ENCODE data around the gene RGR.

DNA sequence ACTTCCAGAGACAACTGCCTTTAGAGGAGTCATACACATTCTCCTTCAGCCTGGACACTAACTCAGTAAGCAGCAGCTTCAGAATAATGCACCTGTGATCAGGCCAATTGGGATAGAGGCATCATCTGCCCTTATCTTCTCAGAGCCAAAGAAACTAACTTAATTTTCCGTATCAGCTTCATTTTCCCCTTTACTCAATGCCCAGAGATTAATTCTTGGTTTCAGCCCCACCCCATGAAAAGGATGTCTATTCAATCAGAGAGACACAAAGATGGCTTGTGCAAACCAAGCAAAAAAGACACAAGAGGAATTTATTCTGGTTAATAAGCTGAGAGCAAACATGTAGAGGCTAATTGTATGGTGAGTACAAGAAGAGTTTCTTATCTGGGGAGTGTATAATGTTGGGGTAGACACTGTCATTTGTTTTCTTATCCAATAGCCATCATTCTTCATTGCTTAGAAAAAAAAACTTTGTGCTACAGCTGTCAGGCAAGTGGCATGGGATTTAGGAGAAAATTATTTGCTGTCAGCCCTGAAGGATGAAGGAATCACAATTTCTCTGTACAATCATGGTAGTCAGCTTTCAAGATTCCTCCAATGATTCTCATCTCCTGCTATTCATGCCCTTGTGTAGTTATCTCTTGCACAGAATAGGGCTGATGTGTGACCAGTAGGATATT, 44.8 kb downstream of the RGR start:
- TF ChIP-seq, protein P1, sequence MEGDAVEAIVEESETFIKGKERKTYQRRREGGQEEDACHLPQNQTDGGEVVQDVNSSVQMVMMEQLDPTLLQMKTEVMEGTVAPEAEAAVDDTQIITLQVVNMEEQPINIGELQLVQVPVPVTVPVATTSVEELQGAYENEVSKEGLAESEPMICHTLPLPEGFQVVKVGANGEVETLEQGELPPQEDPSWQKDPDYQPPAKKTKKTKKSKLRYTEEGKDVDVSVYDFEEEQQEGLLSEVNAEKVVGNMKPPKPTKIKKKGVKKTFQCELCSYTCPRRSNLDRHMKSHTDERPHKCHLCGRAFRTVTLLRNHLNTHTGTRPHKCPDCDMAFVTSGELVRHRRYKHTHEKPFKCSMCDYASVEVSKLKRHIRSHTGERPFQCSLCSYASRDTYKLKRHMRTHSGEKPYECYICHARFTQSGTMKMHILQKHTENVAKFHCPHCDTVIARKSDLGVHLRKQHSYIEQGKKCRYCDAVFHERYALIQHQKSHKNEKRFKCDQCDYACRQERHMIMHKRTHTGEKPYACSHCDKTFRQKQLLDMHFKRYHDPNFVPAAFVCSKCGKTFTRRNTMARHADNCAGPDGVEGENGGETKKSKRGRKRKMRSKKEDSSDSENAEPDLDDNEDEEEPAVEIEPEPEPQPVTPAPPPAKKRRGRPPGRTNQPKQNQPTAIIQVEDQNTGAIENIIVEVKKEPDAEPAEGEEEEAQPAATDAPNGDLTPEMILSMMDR (IDR thresholded peaks at IDR 0.05; ENCODE audit: low read length) = no peak
- no peak for TF ChIP-seq EZH2 (IDR thresholded peaks at IDR 0.05; ENCODE audit: borderline replicate concordance, low read length)
